Neural crest cell (in vitro differentiated cells): Measurements from ENCODE around the gene UPF1. TPM values are rescaled to one million over a fixed set of nuclear protein-coding genes. Genes with fewer than 3 reads are reported as not detected.
A peak's percentile ranks its signal among the peaks of the same experiment; 100 is the strongest.

Experiments
- DNase-seq: peaks from one replicate; pipeline ENCODE4 v3.0.0; 2021; ENCODE audit warnings: low read depth, mixed read lengths, low spot score
- H3K27ac Mint-ChIP-seq: one replicate; pipeline ENCODE4 v1.8.0; 2021; ENCODE audit warnings: mild to moderate bottlenecking, mixed read lengths; ENCODE audit not compliant: unreplicated experiment
- H3K27me3 Mint-ChIP-seq: 2 replicates; pipeline ENCODE4 v1.8.0; 2021; ENCODE audit warnings: low read depth, mild to moderate bottlenecking, mixed read lengths
- H3K36me3 Mint-ChIP-seq: 2 replicates; pipeline ENCODE4 v1.8.0; 2021; ENCODE audit warnings: low read depth, mild to moderate bottlenecking, mixed read lengths
- H3K4me1 Mint-ChIP-seq: 2 replicates; pipeline ENCODE4 v1.8.0; 2021; ENCODE audit warnings: mixed read lengths
- H3K4me3 Mint-ChIP-seq: one replicate; pipeline ENCODE4 v1.8.0; 2021; ENCODE audit warnings: mild to moderate bottlenecking, mixed read lengths
- H3K9me3 Mint-ChIP-seq: 2 replicates; pipeline ENCODE4 v1.8.0; 2021; ENCODE audit warnings: mixed read lengths
- total RNA-seq: library from RNA; stranded (reverse); gene quantifications from 2 replicates; pipeline ENCODE4 v1.2.1, GENCODE V29; 2021
- TF ChIP-seq, protein P1 (sequence below): fragments of 200-600 bp; sonication (generic); conservative IDR thresholded peaks from 2 replicates; pipeline ENCODE4 v1.5.0; 2021; ENCODE audit warnings: antibody characterized with exemption, mild to moderate bottlenecking

Gene UPF1
- total RNA-seq, 1 donor from 2014 or later = 76.5 TPM

DNA sequence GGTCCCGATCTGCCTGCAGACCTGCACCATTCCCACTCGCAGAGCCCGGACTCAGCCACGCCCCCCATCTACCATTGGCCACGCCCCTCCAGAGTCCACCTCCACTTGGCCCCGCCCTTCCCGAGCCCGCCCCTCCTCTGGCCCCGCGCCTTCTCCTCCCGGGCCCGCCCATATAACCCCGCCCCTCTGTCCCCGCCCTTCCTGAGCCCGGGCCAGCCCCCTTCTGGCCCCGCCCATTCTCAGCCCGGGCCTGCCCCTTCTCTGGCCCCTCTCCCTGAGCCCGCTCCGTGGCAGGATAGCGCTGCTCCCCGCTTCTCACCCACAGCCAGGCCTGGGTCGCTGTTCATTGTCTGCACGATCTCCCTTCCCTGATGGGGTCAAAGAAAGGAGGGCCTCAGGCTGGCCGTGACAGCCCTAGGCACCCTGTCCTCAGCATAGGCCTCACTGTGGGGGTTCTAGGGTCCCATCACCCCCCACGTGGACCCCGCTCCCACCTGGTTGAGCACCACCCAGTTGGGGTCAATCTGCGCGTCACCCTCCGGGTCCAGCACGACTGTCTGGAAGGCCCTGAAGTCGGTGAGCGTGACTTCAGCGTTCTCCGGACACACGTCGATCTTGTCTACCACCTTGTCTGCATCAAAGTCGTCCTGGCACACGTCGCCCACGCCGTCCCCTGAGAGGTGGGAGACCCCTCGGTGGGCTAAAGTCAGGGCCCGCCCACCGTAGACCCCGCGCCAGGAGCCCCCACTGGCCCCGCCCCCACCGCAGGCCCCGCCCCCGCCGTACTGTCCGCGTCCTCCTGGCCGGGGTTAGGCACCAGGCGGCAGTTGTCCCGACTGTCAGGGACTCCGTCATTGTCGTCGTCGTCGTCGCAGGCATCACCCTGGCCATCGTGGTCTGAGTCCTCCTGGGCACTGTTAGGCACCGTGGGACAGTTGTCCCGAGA, 46.3 kb upstream of the UPF1 start:
- H3K36me3 Mint-ChIP-seq = no peaks in the 10 kb centered on the region
- H3K27ac Mint-ChIP-seq = no peak overlapping the region
- H3K4me3 Mint-ChIP-seq = peak overlapping the region; percentile 34
- H3K9me3 Mint-ChIP-seq = no peaks in the 10 kb centered on the region
- TF ChIP-seq, protein P1, sequence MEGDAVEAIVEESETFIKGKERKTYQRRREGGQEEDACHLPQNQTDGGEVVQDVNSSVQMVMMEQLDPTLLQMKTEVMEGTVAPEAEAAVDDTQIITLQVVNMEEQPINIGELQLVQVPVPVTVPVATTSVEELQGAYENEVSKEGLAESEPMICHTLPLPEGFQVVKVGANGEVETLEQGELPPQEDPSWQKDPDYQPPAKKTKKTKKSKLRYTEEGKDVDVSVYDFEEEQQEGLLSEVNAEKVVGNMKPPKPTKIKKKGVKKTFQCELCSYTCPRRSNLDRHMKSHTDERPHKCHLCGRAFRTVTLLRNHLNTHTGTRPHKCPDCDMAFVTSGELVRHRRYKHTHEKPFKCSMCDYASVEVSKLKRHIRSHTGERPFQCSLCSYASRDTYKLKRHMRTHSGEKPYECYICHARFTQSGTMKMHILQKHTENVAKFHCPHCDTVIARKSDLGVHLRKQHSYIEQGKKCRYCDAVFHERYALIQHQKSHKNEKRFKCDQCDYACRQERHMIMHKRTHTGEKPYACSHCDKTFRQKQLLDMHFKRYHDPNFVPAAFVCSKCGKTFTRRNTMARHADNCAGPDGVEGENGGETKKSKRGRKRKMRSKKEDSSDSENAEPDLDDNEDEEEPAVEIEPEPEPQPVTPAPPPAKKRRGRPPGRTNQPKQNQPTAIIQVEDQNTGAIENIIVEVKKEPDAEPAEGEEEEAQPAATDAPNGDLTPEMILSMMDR = no peak
- H3K27me3 Mint-ChIP-seq = peaks cover 70% of the 10 kb centered on the region
- peak; percentile 80 for DNase-seq
- H3K4me1 Mint-ChIP-seq = peaks cover 23% of the 10 kb centered on the region

DNA sequence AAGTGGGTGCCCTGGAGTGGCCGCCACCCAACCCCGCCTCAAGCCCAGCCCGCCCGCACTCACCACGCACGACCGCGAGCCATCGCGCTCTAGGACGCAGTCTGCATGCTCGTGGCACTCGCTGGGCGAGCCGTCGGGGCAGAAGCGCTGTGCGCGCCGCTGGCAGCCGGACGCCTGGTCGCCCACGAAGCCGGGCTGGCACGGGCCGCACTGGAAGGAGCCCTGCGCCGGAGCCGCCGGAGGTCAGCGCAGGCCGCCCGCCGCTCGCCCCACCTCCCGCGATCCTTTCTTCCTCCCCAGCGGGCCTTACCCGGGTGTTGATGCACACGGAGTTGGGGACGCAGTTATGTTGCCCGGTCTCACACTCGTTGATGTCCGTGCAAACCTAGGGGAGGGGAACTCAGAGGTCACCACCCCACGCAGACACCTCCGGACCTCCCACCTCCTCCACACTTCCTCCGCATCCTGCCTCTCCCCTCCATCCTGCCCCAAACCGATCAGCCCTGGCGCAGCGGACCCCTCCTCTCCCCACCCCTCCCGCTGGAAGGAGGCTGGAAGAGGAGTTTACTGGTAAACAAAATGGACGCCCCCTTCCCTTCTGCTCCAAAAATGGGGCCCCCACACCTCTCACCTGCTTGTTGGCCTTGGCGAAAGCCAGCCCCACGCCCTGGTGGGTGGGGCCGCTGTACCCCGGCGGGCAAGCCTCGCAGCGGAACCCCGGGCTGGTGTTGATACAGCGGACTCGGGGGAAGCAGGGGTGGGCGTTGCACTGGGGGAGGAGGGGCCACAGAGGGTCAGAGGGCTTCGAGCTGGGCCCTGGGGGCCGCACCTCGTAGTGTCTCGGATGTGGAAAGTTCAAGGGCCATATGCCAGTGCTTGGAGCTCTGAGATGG, 43.0 kb upstream of the UPF1 start:
- Mint-ChIP-seq H3K9me3 (no peaks in the 10 kb centered on the region), H3K4me1 (peaks cover 23% of the 10 kb centered on the region), H3K27ac (no peak overlapping the region), H3K36me3 (no peaks in the 10 kb centered on the region), H3K27me3 (peaks cover 97% of the 10 kb centered on the region), H3K4me3 (no peak overlapping the region)
- no peak for DNase-seq
- TF ChIP-seq, protein P1 = no peak

DNA sequence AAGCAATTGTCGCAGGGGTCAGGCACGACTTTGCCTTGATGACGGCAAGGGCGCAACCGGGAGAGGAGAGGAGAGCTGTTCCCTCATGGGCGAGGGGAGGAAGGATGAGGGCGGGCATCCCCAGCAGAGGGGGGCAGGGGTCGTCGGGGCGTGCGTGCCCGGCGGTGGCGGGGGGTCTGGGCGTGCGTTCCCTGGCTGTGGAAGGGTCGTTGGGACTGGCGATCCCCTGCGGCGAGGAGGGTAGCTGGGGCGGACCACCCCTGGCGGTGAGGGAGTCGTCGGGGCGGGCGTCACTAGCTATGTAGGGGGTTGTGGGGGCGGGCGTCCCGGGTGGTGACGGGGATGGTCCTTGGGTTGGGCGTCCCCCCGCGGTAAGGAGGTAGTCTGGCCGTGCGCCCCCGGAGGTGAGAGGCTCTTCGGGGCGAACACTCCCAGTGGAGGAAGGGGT, 42.3 kb upstream of the UPF1 start:
- Mint-ChIP-seq H3K9me3 (no peaks in the 10 kb centered on the region), H3K36me3 (no peaks in the 10 kb centered on the region), H3K27me3 (peaks cover 94% of the 10 kb centered on the region), H3K27ac (no peak overlapping the region), H3K4me1 (peaks cover 23% of the 10 kb centered on the region), H3K4me3 (no peak overlapping the region)
- TF ChIP-seq, protein P1 = no peak
- DNase-seq = no peak

DNA sequence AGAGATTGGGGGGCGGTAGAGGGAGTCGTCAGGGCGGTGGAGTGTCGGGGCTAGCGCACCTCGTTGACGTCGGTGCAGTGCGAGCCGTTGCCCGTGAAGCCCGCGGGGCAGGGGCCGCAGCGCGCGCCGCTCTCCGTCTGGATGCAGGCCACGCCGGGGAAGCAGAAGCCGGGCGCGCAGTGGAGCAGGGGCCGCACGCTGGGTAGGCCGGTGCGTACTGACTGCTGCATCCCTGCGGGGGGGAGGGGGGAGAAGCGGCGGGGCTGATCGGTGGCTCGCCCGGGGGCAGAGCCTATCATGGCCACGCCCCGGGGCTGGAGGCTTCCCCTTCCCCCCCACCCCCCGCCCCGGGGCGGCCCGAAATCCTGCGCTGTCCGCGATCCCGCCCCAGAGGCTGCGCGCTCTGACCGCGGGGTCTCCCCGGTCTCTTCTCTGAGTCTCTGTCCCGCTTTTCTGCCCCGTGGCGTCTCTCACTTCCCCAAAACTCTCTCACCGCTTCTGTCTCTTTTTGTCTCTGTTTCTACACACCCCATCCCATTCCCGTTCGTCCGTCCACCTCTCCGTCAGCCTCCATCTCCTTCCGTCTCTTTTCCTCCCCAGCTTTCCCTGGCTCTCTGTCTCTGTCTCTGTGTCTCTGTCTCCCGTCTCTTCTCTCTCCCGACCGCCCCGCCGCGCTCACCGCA, 41.7 kb upstream of the UPF1 start:
- no peak for DNase-seq
- Mint-ChIP-seq H3K9me3 (no peaks in the 10 kb centered on the region), H3K4me3 (no peak overlapping the region), H3K27ac (no peak overlapping the region), H3K4me1 (peaks cover 23% of the 10 kb centered on the region), H3K27me3 (peaks cover 94% of the 10 kb centered on the region), H3K36me3 (no peaks in the 10 kb centered on the region)
- TF ChIP-seq, protein P1 = no peak
